ENCODE results near the gene KDELR1. TPM values are rescaled to one million over a fixed set of nuclear protein-coding genes. Genes with fewer than 3 reads are reported as not detected.

The KDELR1 gene
- total and polyA plus RNA-seq, 9 of the 15 experiments (the other 6 are each of a cell fraction or from before 2014, with no cell fraction given) = 6.1 to 165 (median 58.5) TPM

GRCh38 chr19:48362716-48363499 is 28.4 kb downstream of the KDELR1 start (continued):
- peak; percentile 50 to 100 for TF ChIP-seq AFF1 (IDR thresholded peaks at IDR 0.05; ENCODE audit: low read depth in 1 of 2, partially characterized antibody in 2 of 2)
- no peak for TF ChIP-seq ZNF586 (CRISPR knock-in tag; conservative IDR thresholded peaks at IDR 0.05)
- no peak; the same call in 1 of the 2 replicates for TF ChIP-seq KLF13 (tag; IDR thresholded peaks at IDR 0.05; ENCODE audit: borderline replicate concordance, low read depth)
- no peak for TF ChIP-seq RAD21 (CRISPR knock-in tag; conservative IDR thresholded peaks at IDR 0.05 in 1 of 2, IDR thresholded peaks at IDR 0.05 in 1 of 2)
- TF ChIP-seq HCFC1 (IDR thresholded peaks at IDR 0.05; ENCODE audit: low read depth, low read length) = peak; percentile 100
- TF ChIP-seq ELK1 (CRISPR knock-in tag; IDR thresholded peaks at IDR 0.05) = no peak
- TF ChIP-seq ZFP36 (IDR thresholded peaks at IDR 0.05; ENCODE audit: low read depth, low read length, partially characterized antibody) = no peak
- TF ChIP-seq ZHX1 (conservative IDR thresholded peaks at IDR 0.05; ENCODE audit: low read length) = no peak
- TF ChIP-seq NFIC (IDR thresholded peaks at IDR 0.05) = peak; percentile 94
- TF ChIP-seq ZNF133 (CRISPR knock-in tag; IDR thresholded peaks at IDR 0.05) = no peak
- TF ChIP-seq ATF3 (IDR thresholded peaks at IDR 0.05) = no peak
- 0 out of 2 replicates have a peak, but pooled peaks have one; percentile 30 for TF ChIP-seq ATF3 (CRISPR knock-in tag; conservative IDR thresholded peaks at IDR 0.05)
- TF ChIP-seq TEAD1 (CRISPR knock-in tag; IDR thresholded peaks at IDR 0.05) = peak; percentile 81 to 98; a peak in 3 of 4 replicates
- peak; percentile 11 for TF ChIP-seq TAF1 (IDR thresholded peaks at IDR 0.05; ENCODE audit: control insufficient read depth, extremely low read depth, insufficient read depth, low read length, severe bottlenecking)
- TF ChIP-seq ARHGAP35 (IDR thresholded peaks at IDR 0.05; ENCODE audit: partially characterized antibody) = no peak
- TF ChIP-seq RBM39 (optimal IDR thresholded peaks at IDR 0.05; ENCODE audit: low read depth, low read length) = no peak

All from K562 (cell line).